Thymus (tissue), 11 donors: ENCODE results near the gene GSN. TPM values are rescaled to one million over a fixed set of nuclear protein-coding genes. Genes with fewer than 3 reads are reported as not detected.

Source experiments
- DNase-seq, 9 donors: peaks; one replicate each; pipeline ENCODE4 v3.0.0-alpha.2; 2013; ENCODE audit warnings: low spot score in 9 of 9, low read depth in 6 of 9, missing footprints in 1 of 9
- H3K27ac ChIP-seq, 2 donors: one replicate each; pipeline ENCODE4 v1.5.1; 2013; ENCODE audit warnings: control low read depth in 1 of 2, low read depth in 1 of 2, low read length in 1 of 2, mild to moderate bottlenecking in 1 of 2, moderate library complexity in 1 of 2
- H3K27me3 ChIP-seq, 2 donors: one replicate each; pipeline ENCODE4 v1.5.1; 2013; ENCODE audit warnings: low read length in 1 of 2; ENCODE audit not compliant: control insufficient read depth in 2 of 2, insufficient read depth in 1 of 2
- H3K36me3 ChIP-seq, 2 donors: one replicate each; pipeline ENCODE4 v1.5.1; 2013; ENCODE audit warnings: low read length in 1 of 2, mild to moderate bottlenecking in 1 of 2, moderate library complexity in 1 of 2; ENCODE audit not compliant: control insufficient read depth in 2 of 2, insufficient read depth in 2 of 2
- H3K4me1 ChIP-seq, 2 donors: one replicate each; pipeline ENCODE4 v1.5.1; 2013; ENCODE audit warnings: low read length in 2 of 2; ENCODE audit not compliant: control insufficient read depth in 2 of 2, insufficient read depth in 2 of 2
- H3K4me3 ChIP-seq, 2 donors: one replicate each; pipeline ENCODE4 v1.5.1; 2013; ENCODE audit warnings: low read length in 2 of 2, control low read depth in 1 of 2, mild to moderate bottlenecking in 1 of 2
- H3K9me3 ChIP-seq, 2 donors: one replicate each; pipeline ENCODE4 v1.5.1; 2013; ENCODE audit warnings: low read length in 1 of 2, mild to moderate bottlenecking in 1 of 2; ENCODE audit not compliant: control insufficient read depth in 2 of 2, insufficient read depth in 1 of 2
- WGBS: extraction: QIAGEN DNeasy Blood & Tissue Kit; methylation state at CpG from one replicate; pipeline ENCODE4 v1.1.7; 2013; 5-methylcytosine and 5-hydroxymethylcytosine counted together
- polyA plus RNA-seq: library from polyadenylated mRNA; stranded (reverse); fragments of 200-250 nt; gene quantifications from one replicate; pipeline ENCODE4 v1.2.3, GENCODE V29; 2013
- total RNA-seq: library from RNA; stranded (reverse); fragments of 120-200 nt; gene quantifications from one replicate; pipeline ENCODE4 v1.2.4, GENCODE V29; 2013
- donor health status: healthy.

Gene GSN
- total and polyA plus RNA-seq, 2 donors = 138 to 248 TPM

DNA sequence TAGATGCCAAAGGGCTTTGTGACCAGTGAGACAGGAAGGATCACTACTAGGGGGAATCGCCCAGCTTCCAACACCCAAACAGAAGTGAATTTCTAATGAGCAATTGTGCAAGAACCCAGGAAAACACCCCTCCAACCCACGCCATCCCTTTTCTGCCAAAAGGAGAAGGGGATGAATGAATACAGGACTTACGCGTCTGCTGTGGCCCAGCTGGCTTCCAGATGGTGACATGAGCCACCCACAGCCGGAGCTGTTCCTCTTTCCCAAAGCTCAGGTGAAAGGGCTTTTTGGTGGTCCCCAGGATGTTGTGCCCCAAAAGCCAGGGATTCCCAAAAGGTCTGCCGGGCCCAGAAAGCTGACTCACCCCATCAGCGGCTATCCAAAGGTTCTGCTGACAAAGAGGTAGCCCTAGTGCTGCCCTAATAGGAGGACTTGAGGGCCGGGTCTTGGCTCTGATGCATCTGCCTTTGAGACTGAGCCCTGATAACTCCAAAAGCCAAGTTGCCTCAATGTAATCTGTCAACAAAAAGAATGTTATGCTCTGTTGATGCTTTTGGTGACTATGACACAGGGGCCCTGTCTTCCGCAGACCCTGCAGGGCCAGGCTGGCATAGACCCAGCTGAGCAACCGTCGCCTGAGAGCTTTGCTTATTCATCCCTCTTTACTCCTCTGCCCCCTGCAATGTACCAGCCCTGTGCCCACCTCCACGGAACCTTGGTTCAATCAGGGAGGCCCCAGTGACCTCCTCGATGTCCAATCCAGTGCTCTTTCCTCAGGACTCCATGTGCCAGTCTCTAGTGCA, 14.5 kb downstream of the GSN start:
- Histone ChIP-seq H3K27me3 (no peaks in the 10 kb centered on the region), H3K27ac (peak overlapping the region; percentile 53 to 69), H3K4me3 (no peak overlapping the region), H3K9me3 (no peaks in the 10 kb centered on the region), H3K4me1 (peaks cover 0 to 51% of the 10 kb centered on the region in 2 donors), H3K36me3 (no peaks in the 10 kb centered on the region)
- 51% methylated on average over 13 of the region's 13 CpGs for WGBS
- no peak for DNase-seq

DNA sequence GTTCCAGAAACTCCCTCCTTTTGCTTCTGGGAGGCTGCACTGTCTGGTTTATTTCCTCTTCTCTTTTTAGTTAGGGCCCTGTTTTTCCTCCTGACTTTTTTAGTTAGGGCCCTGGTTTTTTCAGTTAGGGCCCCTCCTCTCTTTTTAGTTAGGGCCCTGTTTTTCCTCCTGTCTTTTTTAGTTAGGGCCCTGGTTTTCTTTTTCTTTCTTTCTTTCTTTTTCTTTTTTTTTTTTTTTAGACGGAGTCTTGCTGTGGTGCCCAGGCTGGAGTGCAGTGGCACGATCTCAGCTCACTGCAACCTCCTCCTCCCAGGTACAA, 15.1 kb downstream of the GSN start:
- WGBS = 85% methylated on average over 2 of the region's 2 CpGs
- Histone ChIP-seq H3K4me3 (no peak overlapping the region), H3K27me3 (no peaks in the 10 kb centered on the region), H3K4me1 (peaks cover 0 to 51% of the 10 kb centered on the region in 2 donors), H3K9me3 (no peaks in the 10 kb centered on the region), H3K36me3 (no peaks in the 10 kb centered on the region), H3K27ac (peak overlapping the region; percentile 53 to 69)
- no peak for DNase-seq

- DNase-seq = no peak
- 91% methylated on average over 11 of the region's 11 CpGs for WGBS
- no peaks in the 10 kb centered on the region for H3K36me3 ChIP-seq
- H3K27me3 ChIP-seq = no peaks in the 10 kb centered on the region
- no peak overlapping the region for H3K4me3 ChIP-seq
- H3K9me3 ChIP-seq = no peaks in the 10 kb centered on the region
- no peak overlapping the region for H3K27ac ChIP-seq
- H3K4me1 ChIP-seq = peaks cover 0 to 51% of the 10 kb centered on the region in 2 donors
Measured at GRCh38 chr9:121283856-121284732, 16.1 kb downstream of the GSN start.

GRCh38 chr9:121284733-121285451, 16.9 kb downstream of the GSN start:
- DNase-seq = no peak
- 96% methylated on average over 9 of the region's 9 CpGs for WGBS
- H3K4me3 ChIP-seq = no peak overlapping the region
- H3K27ac ChIP-seq = no peak overlapping the region
- H3K27me3 ChIP-seq = no peaks in the 10 kb centered on the region
- no peaks in the 10 kb centered on the region for H3K9me3 ChIP-seq
- no peaks in the 10 kb centered on the region for H3K36me3 ChIP-seq
- H3K4me1 ChIP-seq = peaks cover 0 to 57% of the 10 kb centered on the region in 2 donors

DNA sequence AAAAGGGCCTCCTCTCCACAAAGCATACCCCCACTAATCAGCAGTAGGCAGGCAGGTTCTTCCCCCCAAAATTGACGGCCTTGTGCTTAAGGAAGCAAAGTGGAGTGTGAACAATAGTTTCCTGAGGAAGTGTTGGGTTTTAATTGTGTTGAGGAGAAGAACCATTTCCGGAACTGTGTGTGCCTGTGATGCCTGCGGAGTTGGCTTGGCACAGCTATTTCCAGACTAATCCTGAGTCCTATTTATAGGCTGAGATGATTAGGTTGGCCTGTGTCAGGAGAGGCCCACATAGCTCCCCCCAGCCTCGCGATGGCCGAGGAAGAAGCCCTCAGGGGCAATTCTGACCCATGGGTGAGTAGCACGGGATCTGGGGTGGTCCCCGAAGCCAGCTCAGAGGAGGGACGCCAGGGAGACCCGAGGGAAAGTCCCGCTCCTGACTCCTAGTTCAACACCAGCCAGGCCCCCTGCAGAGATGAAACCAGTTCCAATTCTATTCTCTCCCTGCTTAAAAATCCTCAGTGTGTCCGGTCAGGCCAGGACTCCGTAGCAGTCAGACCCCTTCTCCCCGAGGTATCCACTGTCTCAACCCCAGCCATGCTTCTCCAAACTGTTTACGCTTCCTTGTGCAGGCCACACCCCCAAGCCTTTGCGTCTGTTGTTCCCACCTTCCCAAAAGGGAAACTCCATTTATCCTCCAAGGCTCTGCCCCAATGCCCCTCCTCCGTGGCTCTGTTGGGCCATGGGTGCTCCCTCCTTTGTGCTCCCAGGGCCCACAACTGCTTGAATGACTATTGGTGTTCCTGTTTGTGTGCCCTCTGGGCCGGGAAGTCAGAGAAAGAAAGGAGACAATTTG, 18.1 kb downstream of the GSN start:
- no peak for DNase-seq
- 56% methylated on average over 18 of the region's 18 CpGs for WGBS
- Histone ChIP-seq H3K9me3 (no peaks in the 10 kb centered on the region), H3K4me1 (peaks cover 0 to 55% of the 10 kb centered on the region in 2 donors), H3K27ac (peak overlapping the region; percentile 47 to 64), H3K4me3 (no peak overlapping the region), H3K27me3 (no peaks in the 10 kb centered on the region), H3K36me3 (no peaks in the 10 kb centered on the region)

DNA sequence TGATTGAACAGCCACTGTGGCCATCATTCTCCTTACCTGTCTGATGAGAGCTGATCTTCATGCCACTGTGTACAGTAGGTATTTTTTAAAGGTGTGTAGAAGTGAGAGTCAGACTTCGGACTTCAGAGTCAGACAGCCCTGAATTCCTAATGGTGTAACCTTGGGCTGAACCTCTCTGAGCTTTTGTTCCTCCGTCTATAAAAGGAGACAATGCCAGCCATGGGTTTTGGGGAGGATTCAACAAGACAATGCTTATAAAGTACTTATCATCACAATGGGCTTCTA, 18.7 kb downstream of the GSN start:
- peaks cover 0 to 49% of the 10 kb centered on the region in 2 donors for H3K4me1 ChIP-seq
- H3K27ac ChIP-seq = peak overlapping the region; percentile 47 to 53
- no peaks in the 10 kb centered on the region for H3K9me3 ChIP-seq
- no peak for DNase-seq
- no peaks in the 10 kb centered on the region for H3K27me3 ChIP-seq
- no peak overlapping the region for H3K4me3 ChIP-seq
- no peaks in the 10 kb centered on the region for H3K36me3 ChIP-seq
- 92% methylated on average over 2 of the region's 2 CpGs for WGBS

DNA sequence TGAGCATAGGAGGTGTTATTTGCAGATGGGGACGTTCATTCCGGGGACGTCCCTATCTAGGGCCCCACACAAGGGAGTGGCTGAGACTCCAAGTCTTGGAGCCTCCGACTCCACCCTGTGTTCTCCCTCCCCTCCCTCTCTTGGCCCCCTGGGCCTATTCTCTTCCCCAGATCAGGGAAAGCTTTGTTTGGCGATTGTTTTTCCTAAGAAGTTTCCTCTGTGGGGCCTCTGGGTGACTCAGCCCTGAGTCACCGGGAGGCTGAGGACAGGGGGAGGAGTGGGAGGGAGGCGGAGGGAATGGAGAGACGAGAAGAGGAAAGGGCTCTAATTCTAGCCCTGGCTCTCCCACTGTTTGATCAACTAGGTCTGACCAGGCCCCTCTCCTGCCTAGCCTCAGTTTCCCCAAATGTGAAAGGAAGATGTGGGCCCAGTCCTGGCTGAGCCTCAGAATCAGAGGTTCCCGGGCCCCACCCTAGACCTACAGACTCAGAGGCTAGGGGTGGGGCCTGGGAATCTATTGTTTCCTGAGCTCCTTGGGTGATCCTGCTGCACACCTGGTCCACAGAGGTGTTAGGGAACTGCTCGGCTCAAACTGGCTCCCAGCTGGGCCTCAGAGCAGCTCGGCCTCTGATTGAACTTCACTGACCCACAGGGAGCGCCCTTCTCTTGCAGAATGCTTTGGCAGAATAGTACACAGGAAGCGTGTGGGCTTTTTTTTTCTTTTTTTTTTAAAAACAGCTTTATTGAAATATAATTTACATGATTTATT, 19.2 kb downstream of the GSN start:
- Histone ChIP-seq H3K36me3 (no peaks in the 10 kb centered on the region), H3K4me1 (peaks cover 0 to 44% of the 10 kb centered on the region in 2 donors), H3K27ac (peak overlapping the region; percentile 53 to 71), H3K27me3 (no peaks in the 10 kb centered on the region), H3K4me3 (no peak overlapping the region), H3K9me3 (no peaks in the 10 kb centered on the region)
- WGBS = 75% methylated on average over 13 of the region's 13 CpGs
- DNase-seq = no peak

- no peak for DNase-seq
- 95% methylated on average over 4 of the region's 4 CpGs for WGBS
- H3K27me3 ChIP-seq = no peaks in the 10 kb centered on the region
- peak overlapping the region in 1 of 2 donors; percentile 56 for H3K27ac ChIP-seq
- H3K36me3 ChIP-seq = no peaks in the 10 kb centered on the region
- H3K4me3 ChIP-seq = no peak overlapping the region
- no peaks in the 10 kb centered on the region for H3K9me3 ChIP-seq
- H3K4me1 ChIP-seq = peaks cover 0 to 36% of the 10 kb centered on the region in 2 donors
Measured at GRCh38 chr9:121288673-121289025, 20.7 kb downstream of the GSN start.
